HepG2 (cell line): ENCODE results near the gene IL1RL2. TPM values are rescaled to one million over a fixed set of nuclear protein-coding genes. Genes with fewer than 3 reads are reported as not detected.

Source experiments
- ARNTL ChIP-seq: sonication (generic); formaldehyde crosslinking; IDR thresholded peaks from 2 replicates; pipeline ENCODE4 v1.4.0; 2020; ENCODE audit warnings: mild to moderate bottlenecking, missing genetic modification reagents
- ELF3 ChIP-seq: IDR thresholded peaks from 2 replicates; pipeline ENCODE4 v1.6.1; 2016; ENCODE audit warnings: missing genetic modification reagents, missing compliant biosample characterization
- GLMP ChIP-seq: sonication (generic); formaldehyde crosslinking; IDR thresholded peaks from 2 replicates; pipeline ENCODE4 v1.9.0; 2021; ENCODE audit warnings: missing genetic modification reagents, mild to moderate bottlenecking, borderline replicate concordance
- HNRNPK ChIP-seq: fragments of 200-400 bp; formaldehyde crosslinking; IDR thresholded peaks from 2 replicates; pipeline ENCODE4 v1.6.1; 2018; ENCODE audit warnings: low read length, low read depth, moderate library complexity, mild to moderate bottlenecking; ENCODE audit not compliant: poor library complexity, severe bottlenecking
- HNRNPUL1 ChIP-seq: fragments of 200-400 bp; formaldehyde crosslinking; IDR thresholded peaks from 2 replicates; pipeline ENCODE4 v1.6.1; 2017; ENCODE audit warnings: low read depth, mild to moderate bottlenecking, low read length, moderate library complexity
- JUN ChIP-seq: sonication (generic); formaldehyde crosslinking; IDR thresholded peaks from 2 replicates; pipeline ENCODE4 v1.4.0; 2020; ENCODE audit warnings: mild to moderate bottlenecking, missing genetic modification reagents
- KDM6A ChIP-seq: IDR thresholded peaks from 2 replicates; pipeline ENCODE4 v1.6.1; 2016; ENCODE audit warnings: low read depth
- KLF15 ChIP-seq: sonication (generic); formaldehyde crosslinking; IDR thresholded peaks from 2 replicates; pipeline ENCODE4 v1.8.1; 2023; ENCODE audit warnings: borderline replicate concordance, mild to moderate bottlenecking, inconsistent platforms, missing genetic modification reagents, mixed read lengths
- NFE2 ChIP-seq: sonication (generic); formaldehyde crosslinking; IDR thresholded peaks from 2 replicates; pipeline ENCODE4 v1.4.0; 2020; ENCODE audit warnings: missing genetic modification reagents
- PRDM4 ChIP-seq: sonication (generic); formaldehyde crosslinking; IDR thresholded peaks from 2 replicates; pipeline ENCODE4 v1.9.0; 2021; ENCODE audit warnings: missing genetic modification reagents, borderline replicate concordance
- RBM39 ChIP-seq: fragments of 200-400 bp; formaldehyde crosslinking; IDR thresholded peaks from one replicate; pipeline ENCODE4 v1.6.1; 2018; ENCODE audit warnings: antibody characterized with exemption, mild to moderate bottlenecking, low read depth, low read length; ENCODE audit not compliant: poor library complexity, severe bottlenecking
- TFAP4 ChIP-seq: sonication (generic); IDR thresholded peaks from 2 replicates; pipeline ENCODE4 v1.6.1; 2016; ENCODE audit warnings: low read depth, borderline replicate concordance
- ZBTB46 ChIP-seq: sonication (generic); formaldehyde crosslinking; IDR thresholded peaks from 2 replicates; pipeline ENCODE4 v1.4.0; 2020; ENCODE audit warnings: mild to moderate bottlenecking, missing genetic modification reagents, borderline replicate concordance
- ZFP91 ChIP-seq: sonication (generic); formaldehyde crosslinking; IDR thresholded peaks from 2 replicates; pipeline ENCODE4 v1.9.0; 2022; ENCODE audit warnings: missing genetic modification reagents, mild to moderate bottlenecking, borderline replicate concordance
- ZFY ChIP-seq: sonication (generic); formaldehyde crosslinking; IDR thresholded peaks from 2 replicates; pipeline ENCODE4 v1.4.0; 2020; ENCODE audit warnings: missing genetic modification reagents
- polyA plus RNA-seq, 8 experiments: library from polyadenylated mRNA; depleted of rRNA in 3 of 8; stranded (reverse) in 7 of 8; unstranded in 1 of 8; fragments of >200 nt; fragmentation: Illumina TruSeq in 4 of 8; extraction: Trizol in 4 of 8; gene quantifications; 2 replicates each; pipeline versions ENCODE4 v1.2.1 to v1.2.3, GENCODE V29; 2011 to 2016; ENCODE audit warnings: low read depth in 4 of 8, missing spikeins in 1 of 8, mixed read lengths in 1 of 8; ENCODE audit not compliant: insufficient read depth in 1 of 8
- total RNA-seq, 5 experiments: library from RNA; depleted of rRNA; stranded (reverse); fragments of >200 nt; fragmentation: Illumina TruSeq; extraction: Trizol; gene quantifications; 2 replicates each; pipeline ENCODE4 v1.2.3, GENCODE V29; 2016; ENCODE audit warnings: low read depth in 1 of 5
- TF ChIP-seq, protein P1 (sequence below): fragments of 450-650 bp; IDR thresholded peaks from 2 replicates; pipeline ENCODE4 v1.6.1; 2017; ENCODE audit warnings: mild to moderate bottlenecking

The IL1RL2 gene
- total and polyA plus RNA-seq, 2 of the 13 experiments (the other 11 are each of a cell fraction or from before 2014, with no cell fraction given), result 0.03 TPM; not detected in 1

- peak; percentile 99 for TF ChIP-seq TFAP4
- peak; percentile 53 for TF ChIP-seq HNRNPK
- TF ChIP-seq ZBTB46, result peak; percentile 41; the same call in 1 of the 2 replicates
- TF ChIP-seq ZFP91 (CRISPR knock-in tag), result peak; percentile 59; the same call in 1 of the 2 replicates
- TF ChIP-seq KLF15 (CRISPR knock-in tag), result no peak
- peak; percentile 82 for TF ChIP-seq ARNTL (CRISPR knock-in tag)
- no peak for TF ChIP-seq PRDM4 (CRISPR knock-in tag)
- peak; percentile 58; the same call in 1 of the 2 replicates for TF ChIP-seq JUN (CRISPR knock-in tag)
- TF ChIP-seq, protein P1, sequence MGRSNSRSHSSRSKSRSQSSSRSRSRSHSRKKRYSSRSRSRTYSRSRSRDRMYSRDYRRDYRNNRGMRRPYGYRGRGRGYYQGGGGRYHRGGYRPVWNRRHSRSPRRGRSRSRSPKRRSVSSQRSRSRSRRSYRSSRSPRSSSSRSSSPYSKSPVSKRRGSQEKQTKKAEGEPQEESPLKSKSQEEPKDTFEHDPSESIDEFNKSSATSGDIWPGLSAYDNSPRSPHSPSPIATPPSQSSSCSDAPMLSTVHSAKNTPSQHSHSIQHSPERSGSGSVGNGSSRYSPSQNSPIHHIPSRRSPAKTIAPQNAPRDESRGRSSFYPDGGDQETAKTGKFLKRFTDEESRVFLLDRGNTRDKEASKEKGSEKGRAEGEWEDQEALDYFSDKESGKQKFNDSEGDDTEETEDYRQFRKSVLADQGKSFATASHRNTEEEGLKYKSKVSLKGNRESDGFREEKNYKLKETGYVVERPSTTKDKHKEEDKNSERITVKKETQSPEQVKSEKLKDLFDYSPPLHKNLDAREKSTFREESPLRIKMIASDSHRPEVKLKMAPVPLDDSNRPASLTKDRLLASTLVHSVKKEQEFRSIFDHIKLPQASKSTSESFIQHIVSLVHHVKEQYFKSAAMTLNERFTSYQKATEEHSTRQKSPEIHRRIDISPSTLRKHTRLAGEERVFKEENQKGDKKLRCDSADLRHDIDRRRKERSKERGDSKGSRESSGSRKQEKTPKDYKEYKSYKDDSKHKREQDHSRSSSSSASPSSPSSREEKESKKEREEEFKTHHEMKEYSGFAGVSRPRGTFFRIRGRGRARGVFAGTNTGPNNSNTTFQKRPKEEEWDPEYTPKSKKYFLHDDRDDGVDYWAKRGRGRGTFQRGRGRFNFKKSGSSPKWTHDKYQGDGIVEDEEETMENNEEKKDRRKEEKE, result no peak
- TF ChIP-seq GLMP (CRISPR knock-in tag), result no peak
- 0 out of 2 replicates have a peak, but pooled peaks have one; percentile 15 for TF ChIP-seq ZFY (CRISPR knock-in tag)
- TF ChIP-seq KDM6A (CRISPR knock-in tag), result peak; percentile 86
- TF ChIP-seq HNRNPUL1, result peak; percentile 45; the same call in 1 of the 2 replicates
- TF ChIP-seq NFE2 (CRISPR knock-in tag), result no peak
- no peak for TF ChIP-seq RBM39
- TF ChIP-seq ELF3 (CRISPR knock-in tag), result peak; percentile 85
Observed at GRCh38 chr2:102155703-102156515, 30.9 kb upstream of the IL1RL2 start (continued).
